Dendritic cell treated with granulocyte-macrophage colony-stimulating factor and Interleukin-4, amounts not matched to agents 40 ng/mL and 50 ng/mL, for 4 days (primary cell): ENCODE measurements around the gene KRTAP21-1.
"Not testable (repeated sequence)": the region's sequence is repeated elsewhere in the genome, so short reads cannot be mapped to it uniquely, and the experiment has no call there.

ENCODE experiments used
- H3K27ac Mint-ChIP-seq: one replicate; pipeline ENCODE4 v1.8.0; 2022; ENCODE audit warnings: mild to moderate bottlenecking, mixed read lengths
- H3K27me3 Mint-ChIP-seq: one replicate; pipeline ENCODE4 v1.8.0; 2022; ENCODE audit warnings: mild to moderate bottlenecking, mixed read lengths
- H3K36me3 Mint-ChIP-seq: one replicate; pipeline ENCODE4 v1.8.0; 2022; ENCODE audit warnings: low read depth, mixed read lengths
- H3K4me1 Mint-ChIP-seq: one replicate; pipeline ENCODE4 v1.8.0; 2022; ENCODE audit warnings: low read depth, mixed read lengths
- H3K4me3 Mint-ChIP-seq: one replicate; pipeline ENCODE4 v1.8.0; 2022; ENCODE audit warnings: mild to moderate bottlenecking, moderate library complexity, mixed read lengths
- H3K9me3 Mint-ChIP-seq: one replicate; pipeline ENCODE4 v1.8.0; 2022; ENCODE audit warnings: mixed read lengths
- intact Hi-C: fragments of 100-400 bp; cut with micrococcal nuclease; formaldehyde crosslinking; loops from one replicate; pipeline ENCODE4 v1.15.0; 2022

The KRTAP21-1 gene

GRCh38 chr21:30755328-30755727 lies at the start of gene KRTAP21-1:
KRTAP21-1 (minus strand) TSS chr21:30755428; CDS start chr21:30755378, 50 bp downstream.
- intact Hi-C loops, H3K27me3 Mint-ChIP-seq, H3K36me3 Mint-ChIP-seq: not testable (repeated sequence)

DNA sequence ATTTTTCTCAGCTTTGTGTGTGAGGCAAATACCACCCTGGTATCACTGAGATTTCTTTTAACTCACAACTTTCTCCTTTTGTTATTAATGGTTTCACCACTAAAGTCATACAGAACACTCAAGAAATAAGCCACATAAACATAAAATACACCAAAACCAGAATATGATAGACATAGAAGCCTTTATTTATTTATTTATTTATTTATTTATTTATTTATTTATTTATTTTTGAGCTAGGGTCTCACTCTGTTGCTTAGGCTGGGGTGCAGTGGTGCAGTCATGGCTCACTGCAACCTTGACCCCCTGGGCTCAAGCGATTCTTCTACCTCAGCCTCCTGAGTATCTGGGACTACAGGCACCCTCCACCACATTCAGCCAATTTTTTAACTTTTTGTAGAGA lies 45.4 kb upstream of the KRTAP21-1 start:
- no peak overlapping the region for H3K27ac Mint-ChIP-seq
- no peak overlapping the region for H3K4me3 Mint-ChIP-seq
- intact Hi-C loops, result no loop called here

More at GRCh38 chr21:30755328-30755727, at the start of gene KRTAP21-1:
- not testable (repeated sequence) for H3K27ac Mint-ChIP-seq, H3K4me3 Mint-ChIP-seq, H3K4me1 Mint-ChIP-seq
- H3K9me3 Mint-ChIP-seq, result peaks cover 32% of the 10 kb centered on the region

GRCh38 chr21:30793581-30794314 lies 38.5 kb upstream of the KRTAP21-1 start:
- no peaks in the 10 kb centered on the region for H3K36me3 Mint-ChIP-seq
- H3K4me1 Mint-ChIP-seq, result no peaks in the 10 kb centered on the region
- no peak overlapping the region for H3K4me3 Mint-ChIP-seq

More for the DNA sequence above, 45.4 kb upstream of the KRTAP21-1 start:
- Mint-ChIP-seq H3K36me3 (no peaks in the 10 kb centered on the region), H3K27me3 (no peaks in the 10 kb centered on the region), H3K9me3 (no peaks in the 10 kb centered on the region), H3K4me1 (no peaks in the 10 kb centered on the region)

GRCh38 chr21:30779249-30779648 lies 24.0 kb upstream of the KRTAP21-1 start:
- intact Hi-C loops, result no loop called here
- H3K36me3 Mint-ChIP-seq, result no peaks in the 10 kb centered on the region
- no peak overlapping the region for H3K27ac Mint-ChIP-seq
- no peak overlapping the region for H3K4me3 Mint-ChIP-seq
- H3K4me1 Mint-ChIP-seq, result no peaks in the 10 kb centered on the region
- H3K27me3 Mint-ChIP-seq, result no peaks in the 10 kb centered on the region
- peaks cover 8% of the 10 kb centered on the region for H3K9me3 Mint-ChIP-seq

More at GRCh38 chr21:30793581-30794314, 38.5 kb upstream of the KRTAP21-1 start:
- Mint-ChIP-seq H3K27me3 (no peaks in the 10 kb centered on the region), H3K9me3 (no peaks in the 10 kb centered on the region), H3K27ac (no peak overlapping the region)
- intact Hi-C loops, result no loop called here

DNA sequence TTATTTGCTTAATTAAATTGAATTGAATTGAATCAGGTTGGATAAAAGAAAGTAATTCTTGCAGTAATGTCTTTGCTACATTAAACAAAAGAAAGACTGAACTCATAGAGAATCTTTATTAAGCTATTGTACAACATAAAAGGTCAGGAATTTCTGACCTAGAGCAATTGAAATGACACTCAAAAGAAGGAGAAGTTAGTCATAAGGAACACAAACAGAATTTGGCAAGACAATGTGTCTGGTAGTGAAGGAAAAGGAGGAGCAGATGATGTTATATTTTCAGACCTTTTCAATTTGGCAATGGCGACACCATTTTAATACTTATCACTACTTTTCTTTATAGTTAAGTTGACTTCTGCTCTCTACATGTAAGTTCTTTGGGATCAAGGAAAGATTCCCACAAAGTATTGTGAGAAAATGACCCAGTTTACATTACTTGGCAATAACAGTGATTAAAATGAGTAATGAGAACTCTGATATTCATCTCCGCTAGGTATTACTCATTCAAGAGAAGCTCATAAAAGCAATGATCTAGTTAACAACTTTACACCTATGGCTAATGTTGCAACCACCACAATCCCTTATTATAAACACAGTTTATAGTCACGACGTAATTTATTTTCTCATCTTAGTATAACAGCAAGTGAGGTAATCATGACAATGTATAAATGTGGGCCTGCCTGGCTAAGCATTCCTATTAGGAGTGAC lies 14.7 kb upstream of the KRTAP21-1 start:
- no peaks in the 10 kb centered on the region for H3K36me3 Mint-ChIP-seq
- no peaks in the 10 kb centered on the region for H3K4me1 Mint-ChIP-seq
- no peaks in the 10 kb centered on the region for H3K27me3 Mint-ChIP-seq
- no peak overlapping the region for H3K4me3 Mint-ChIP-seq
- peaks cover 13% of the 10 kb centered on the region for H3K9me3 Mint-ChIP-seq
- H3K27ac Mint-ChIP-seq, result no peak overlapping the region
- intact Hi-C loops, result no loop called here

GRCh38 chr21:30760776-30761175 lies 5.5 kb upstream of the KRTAP21-1 start:
- H3K27me3 Mint-ChIP-seq, result no peaks in the 10 kb centered on the region
- intact Hi-C loops, result no loop called here
- no peak overlapping the region for H3K4me3 Mint-ChIP-seq
- no peaks in the 10 kb centered on the region for H3K4me1 Mint-ChIP-seq
- H3K9me3 Mint-ChIP-seq, result peaks cover 35% of the 10 kb centered on the region
- H3K36me3 Mint-ChIP-seq, result no peaks in the 10 kb centered on the region
- no peak overlapping the region for H3K27ac Mint-ChIP-seq

DNA sequence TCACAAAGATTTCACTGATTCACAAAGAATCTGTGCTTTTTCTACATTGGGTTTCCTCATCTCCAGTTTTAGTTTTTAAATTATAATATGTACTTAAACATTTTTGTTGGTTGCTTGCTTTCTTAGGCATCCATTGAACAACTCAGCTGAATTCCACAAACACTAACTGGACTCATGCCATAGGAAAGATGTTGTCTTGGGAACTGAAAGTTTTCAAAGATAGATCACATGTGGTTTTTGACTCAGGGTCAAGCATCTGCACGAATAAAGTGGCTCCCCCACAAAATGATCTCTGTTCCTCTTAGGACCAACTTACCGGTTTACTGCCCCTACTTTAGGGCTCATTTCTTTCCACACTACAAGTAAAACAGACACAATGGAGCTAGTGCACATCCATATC lies 3.1 kb upstream of the KRTAP21-1 start:
- Mint-ChIP-seq H3K4me3 (no peak overlapping the region), H3K27me3 (no peaks in the 10 kb centered on the region), H3K36me3 (no peaks in the 10 kb centered on the region), H3K4me1 (no peaks in the 10 kb centered on the region), H3K27ac (no peak overlapping the region), H3K9me3 (peaks cover 36% of the 10 kb centered on the region)
- intact Hi-C loops, result no loop called here

- H3K36me3 Mint-ChIP-seq, result no peaks in the 10 kb centered on the region
- no peak within 1 kb of the TSS for H3K4me3 Mint-ChIP-seq
- peaks cover 17% of the 10 kb centered on the region for H3K9me3 Mint-ChIP-seq
- intact Hi-C loops, result no loop called here
- H3K27me3 Mint-ChIP-seq, result no peaks in the 10 kb centered on the region
- H3K27ac Mint-ChIP-seq, result no peak within 1 kb of the TSS
- no peaks in the 10 kb centered on the region for H3K4me1 Mint-ChIP-seq
Measured at GRCh38 chr21:30747159-30747558, 8.1 kb downstream of the KRTAP21-1 start, which contains the start of gene KRTAP21-2. KRTAP21-2 (minus strand) TSS chr21:30747259; CDS start chr21:30747202, 57 bp downstream.

- H3K36me3 Mint-ChIP-seq, result no peaks in the 10 kb centered on the region
- peaks cover 35% of the 10 kb centered on the region for H3K9me3 Mint-ChIP-seq
- H3K27me3 Mint-ChIP-seq, result no peaks in the 10 kb centered on the region
- H3K4me1 Mint-ChIP-seq, result no peaks in the 10 kb centered on the region
- H3K4me3 Mint-ChIP-seq, result no peak overlapping the region
- intact Hi-C loops, result no loop called here
- H3K27ac Mint-ChIP-seq, result no peak overlapping the region
Measured at GRCh38 chr21:30740462-30740861, 14.8 kb downstream of the KRTAP21-1 start.

- intact Hi-C loops, result no loop called here
- peaks cover 17% of the 10 kb centered on the region for H3K9me3 Mint-ChIP-seq
- H3K36me3 Mint-ChIP-seq, result no peaks in the 10 kb centered on the region
- H3K4me3 Mint-ChIP-seq, result no peak overlapping the region
- no peaks in the 10 kb centered on the region for H3K27me3 Mint-ChIP-seq
- no peak overlapping the region for H3K27ac Mint-ChIP-seq
- H3K4me1 Mint-ChIP-seq, result no peaks in the 10 kb centered on the region
Measured at GRCh38 chr21:30733026-30733425, 22.2 kb downstream of the KRTAP21-1 start.

GRCh38 chr21:30726726-30727125 lies 28.5 kb downstream of the KRTAP21-1 start:
- Mint-ChIP-seq H3K27ac (no peak overlapping the region), H3K36me3 (no peaks in the 10 kb centered on the region), H3K9me3 (peaks cover 65% of the 10 kb centered on the region)

GRCh38 chr21:30719401-30719800 lies 35.8 kb downstream of the KRTAP21-1 start:
- Mint-ChIP-seq H3K4me1 (no peaks in the 10 kb centered on the region), H3K27ac (no peak overlapping the region), H3K36me3 (no peaks in the 10 kb centered on the region), H3K4me3 (no peak overlapping the region), H3K27me3 (no peaks in the 10 kb centered on the region), H3K9me3 (peaks cover 29% of the 10 kb centered on the region)
- intact Hi-C loops, result no loop called here

More at GRCh38 chr21:30726726-30727125, 28.5 kb downstream of the KRTAP21-1 start:
- Mint-ChIP-seq H3K4me3 (no peak overlapping the region), H3K27me3 (no peaks in the 10 kb centered on the region), H3K4me1 (no peaks in the 10 kb centered on the region)
- intact Hi-C loops, result no loop called here

GRCh38 chr21:30718239-30718909 lies 36.9 kb downstream of the KRTAP21-1 start, which contains the start of gene KRTAP21-3:
KRTAP21-3 (minus strand) TSS chr21:30718777; CDS start chr21:30718759, 18 bp downstream.
- H3K4me3 Mint-ChIP-seq, result no peak within 1 kb of the TSS
- H3K9me3 Mint-ChIP-seq, result peaks cover 29% of the 10 kb centered on the region
- no peaks in the 10 kb centered on the region for H3K36me3 Mint-ChIP-seq
- no peaks in the 10 kb centered on the region for H3K27me3 Mint-ChIP-seq
- intact Hi-C loops, result no loop called here
- no peaks in the 10 kb centered on the region for H3K4me1 Mint-ChIP-seq
- no peak within 1 kb of the TSS for H3K27ac Mint-ChIP-seq

GRCh38 chr21:30717105-30717504 lies 38.1 kb downstream of the KRTAP21-1 start:
- Mint-ChIP-seq H3K4me1 (no peaks in the 10 kb centered on the region), H3K27ac (no peak overlapping the region), H3K27me3 (no peaks in the 10 kb centered on the region), H3K36me3 (no peaks in the 10 kb centered on the region), H3K4me3 (no peak overlapping the region), H3K9me3 (peaks cover 26% of the 10 kb centered on the region)
- intact Hi-C loops, result no loop called here
